Transverse colon (tissue), 3 donors: Measurements from ENCODE around the gene AGPAT3.

Experiments used
- EP300 ChIP-seq: sonication (generic); formaldehyde crosslinking; IDR thresholded peaks from one replicate; pipeline ENCODE4 v1.6.1; 2017; ENCODE audit warnings: antibody characterized with exemption, low read depth
- TF ChIP-seq, protein P1 (sequence below), 5 experiments: fragments of 200-600 bp in 3 of 5; fragments of 450-650 bp in 2 of 5; sonication (generic) in 3 of 5; IDR thresholded peaks; 1 replicate in 2 of 5; 2 replicates in 3 of 5; pipeline ENCODE4 v1.5.1; 2016 to 2017; ENCODE audit warnings: antibody characterized with exemption in 5 of 5, inconsistent platforms in 3 of 5, mild to moderate bottlenecking in 2 of 5, moderate library complexity in 1 of 5

DNA sequence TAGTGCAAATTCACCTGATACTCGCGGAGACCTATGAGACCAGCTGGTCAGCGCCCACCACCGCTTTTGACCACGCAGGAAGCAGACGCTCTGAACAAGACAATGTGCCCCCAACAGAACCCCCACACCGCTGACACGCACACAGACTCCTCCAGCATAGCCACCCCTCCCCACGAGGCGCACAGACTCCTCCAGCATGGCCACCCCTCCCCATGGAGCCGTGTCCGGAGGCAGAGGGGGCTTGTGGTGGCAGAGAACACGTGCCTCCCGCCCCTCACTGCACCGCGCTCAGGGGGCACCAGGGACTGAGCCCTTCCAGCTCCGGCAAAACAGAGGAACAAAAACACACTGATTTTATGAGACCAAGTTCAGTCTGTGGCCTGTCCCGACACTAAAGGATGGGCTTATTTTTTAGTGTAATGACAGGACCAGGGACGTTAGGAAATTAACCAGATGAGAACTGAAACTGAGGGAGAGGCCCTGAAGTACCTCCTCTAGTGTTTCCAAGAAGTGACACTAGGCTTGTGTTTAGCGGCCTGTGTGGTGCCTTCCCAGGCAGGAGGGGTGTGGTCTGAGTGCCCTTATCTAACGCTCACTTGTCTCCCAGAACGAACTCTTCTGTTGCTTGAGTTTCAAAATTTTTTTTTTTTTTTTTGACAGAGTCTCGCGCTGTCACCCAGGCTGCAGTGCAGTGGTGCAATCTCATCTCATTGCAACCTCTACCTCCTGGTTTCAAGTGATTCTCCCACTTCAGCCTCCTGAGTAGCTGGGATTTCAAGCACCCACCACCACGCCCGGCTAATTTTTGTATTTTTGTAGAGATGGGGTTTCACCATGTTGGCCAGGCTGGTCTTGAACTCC is 10.0 kb upstream of the AGPAT3 start:
- TF ChIP-seq EP300 = no peak
- TF ChIP-seq, protein P1, sequence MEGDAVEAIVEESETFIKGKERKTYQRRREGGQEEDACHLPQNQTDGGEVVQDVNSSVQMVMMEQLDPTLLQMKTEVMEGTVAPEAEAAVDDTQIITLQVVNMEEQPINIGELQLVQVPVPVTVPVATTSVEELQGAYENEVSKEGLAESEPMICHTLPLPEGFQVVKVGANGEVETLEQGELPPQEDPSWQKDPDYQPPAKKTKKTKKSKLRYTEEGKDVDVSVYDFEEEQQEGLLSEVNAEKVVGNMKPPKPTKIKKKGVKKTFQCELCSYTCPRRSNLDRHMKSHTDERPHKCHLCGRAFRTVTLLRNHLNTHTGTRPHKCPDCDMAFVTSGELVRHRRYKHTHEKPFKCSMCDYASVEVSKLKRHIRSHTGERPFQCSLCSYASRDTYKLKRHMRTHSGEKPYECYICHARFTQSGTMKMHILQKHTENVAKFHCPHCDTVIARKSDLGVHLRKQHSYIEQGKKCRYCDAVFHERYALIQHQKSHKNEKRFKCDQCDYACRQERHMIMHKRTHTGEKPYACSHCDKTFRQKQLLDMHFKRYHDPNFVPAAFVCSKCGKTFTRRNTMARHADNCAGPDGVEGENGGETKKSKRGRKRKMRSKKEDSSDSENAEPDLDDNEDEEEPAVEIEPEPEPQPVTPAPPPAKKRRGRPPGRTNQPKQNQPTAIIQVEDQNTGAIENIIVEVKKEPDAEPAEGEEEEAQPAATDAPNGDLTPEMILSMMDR (IDR thresholded peaks at IDR 0.05) = no peak
